ENCODE results near the gene FBXO11.

GRCh38 chr2:47868611-47869352 is 37.5 kb downstream of the FBXO11 start:
- no peak for TF ChIP-seq POLR2A (IDR thresholded peaks at IDR 0.05; ENCODE audit: low read depth, low read length)
- TF ChIP-seq POU2F2 (IDR thresholded peaks at IDR 0.05; ENCODE audit: low read depth, low read length) = no peak
- TF ChIP-seq POLR2AphosphoS5 (IDR thresholded peaks at IDR 0.05; ENCODE audit: low read depth, low read length) = no peak
- TF ChIP-seq TAF1 (IDR thresholded peaks at IDR 0.05; ENCODE audit: low read depth, low read length) = no peak
- no peak for TF ChIP-seq SPI1 (IDR thresholded peaks at IDR 0.05; ENCODE audit: low read depth, low read length)
- no peak for TF ChIP-seq PAX5 (IDR thresholded peaks at IDR 0.05; ENCODE audit: insufficient read depth, low read length, severe bottlenecking)

All from GM12891 (cell line).